ENCODE results near the gene IFT88. TPM values are rescaled to one million over a fixed set of nuclear protein-coding genes. Genes with fewer than 3 reads are reported as not detected.
A peak's percentile ranks its signal among the peaks of the same experiment; 100 is the strongest.

Gene IFT88
- total and polyA plus RNA-seq, 4 donors, result 8.7 to 59.0 (median 14.6) TPM

- Histone ChIP-seq H3K27me3 (ENCODE audit: control insufficient read depth in 3 of 3, insufficient read depth in 3 of 3, low read length in 2 of 3) (no peaks in the 10 kb centered on the region), H3K9me3 (ENCODE audit: control insufficient read depth in 4 of 4, insufficient read depth in 3 of 4, low read length in 3 of 4) (no peaks in the 10 kb centered on the region), H3K9ac (ENCODE audit: insufficient read depth in 1 of 2, low read length in 2 of 2) (no peak overlapping the region), H3K27ac (ENCODE audit: low read depth in 1 of 2, low read length in 1 of 2) (no peak overlapping the region), H3K36me3 (ENCODE audit: control insufficient read depth in 4 of 4, insufficient read depth in 4 of 4, low read length in 4 of 4) (no peaks in the 10 kb centered on the region), H3K4me3 (no peak overlapping the region), H3K4me1 (ENCODE audit: control insufficient read depth in 5 of 5, insufficient read depth in 5 of 5, low read length in 5 of 5) (peaks cover 0 to 4% (median 0%) of the 10 kb centered on the region in 5 donors)
- WGBS, 2 donors, result 70 to 84% methylated on average over 5 of the region's 5 CpGs
- no peak for TF ChIP-seq CTCF (IDR thresholded peaks at IDR 0.05; ENCODE audit: control extremely low read depth, extremely low read depth)
- DNase-seq (no peak), ATAC-seq (ENCODE audit: insufficient read depth, low FRiP score) (no peak)
Measured at GRCh38 chr13:20561741-20562140, 5.2 kb upstream of the IFT88 start.

- H3K4me3 ChIP-seq, result no peak overlapping the region
- H3K9ac ChIP-seq (ENCODE audit: insufficient read depth in 1 of 2, low read length in 2 of 2), result no peak overlapping the region
- no peaks in the 10 kb centered on the region for H3K9me3 ChIP-seq (ENCODE audit: control insufficient read depth in 4 of 4, insufficient read depth in 3 of 4, low read length in 3 of 4)
- ATAC-seq (ENCODE audit: insufficient read depth, low FRiP score), result no peak
- no peaks in the 10 kb centered on the region for H3K27me3 ChIP-seq (ENCODE audit: control insufficient read depth in 3 of 3, insufficient read depth in 3 of 3, low read length in 2 of 3)
- no peak overlapping the region for H3K27ac ChIP-seq (ENCODE audit: low read depth in 1 of 2, low read length in 1 of 2)
- TF ChIP-seq CTCF (IDR thresholded peaks at IDR 0.05; ENCODE audit: control extremely low read depth, extremely low read depth), result no peak
- H3K4me1 ChIP-seq (ENCODE audit: control insufficient read depth in 5 of 5, insufficient read depth in 5 of 5, low read length in 5 of 5), result peaks cover 0 to 14% (median 0%) of the 10 kb centered on the region in 5 donors
- WGBS, 2 donors, result 98% methylated on average over 11 of the region's 11 CpGs
- no peaks in the 10 kb centered on the region for H3K36me3 ChIP-seq (ENCODE audit: control insufficient read depth in 4 of 4, insufficient read depth in 4 of 4, low read length in 4 of 4)
- no peak for DNase-seq
Measured at GRCh38 chr13:20565115-20565736, 1.7 kb upstream of the IFT88 start.

GRCh38 chr13:20566468-20566897 lies 474 bp upstream of the IFT88 start:
- Histone ChIP-seq H3K9me3 (ENCODE audit: control insufficient read depth in 4 of 4, insufficient read depth in 3 of 4, low read length in 3 of 4) (no peaks in the 10 kb centered on the region), H3K4me3 (peak overlapping the region; percentile 68), H3K27ac (ENCODE audit: low read depth in 1 of 2, low read length in 1 of 2) (peak overlapping the region; percentile 98 to 99), H3K4me1 (ENCODE audit: control insufficient read depth in 5 of 5, insufficient read depth in 5 of 5, low read length in 5 of 5) (peaks cover 0 to 14% (median 0%) of the 10 kb centered on the region in 5 donors), H3K27me3 (ENCODE audit: control insufficient read depth in 3 of 3, insufficient read depth in 3 of 3, low read length in 2 of 3) (no peaks in the 10 kb centered on the region), H3K9ac (ENCODE audit: insufficient read depth in 1 of 2, low read length in 2 of 2) (peak overlapping the region; percentile 61 to 90), H3K36me3 (ENCODE audit: control insufficient read depth in 4 of 4, insufficient read depth in 4 of 4, low read length in 4 of 4) (no peaks in the 10 kb centered on the region)
- ATAC-seq (ENCODE audit: insufficient read depth, low FRiP score), result peak; percentile 31
- TF ChIP-seq CTCF (IDR thresholded peaks at IDR 0.05; ENCODE audit: control extremely low read depth, extremely low read depth), result no peak
- 3 to 4% methylated on average over 21 of the region's 21 CpGs for WGBS, 2 donors
- no peak for DNase-seq
